Measurements from ENCODE around the gene MOB3B. TPM values are rescaled to one million over a fixed set of nuclear protein-coding genes. Genes with fewer than 3 reads are reported as not detected.

Gene MOB3B
- 0.08 TPM for polyA plus RNA-seq (2013, experiment 1 of 2; ENCODE audit: insufficient read length)
- polyA plus RNA-seq (2013, experiment 2 of 2; ENCODE audit: insufficient read length): 0.25 TPM

DNA sequence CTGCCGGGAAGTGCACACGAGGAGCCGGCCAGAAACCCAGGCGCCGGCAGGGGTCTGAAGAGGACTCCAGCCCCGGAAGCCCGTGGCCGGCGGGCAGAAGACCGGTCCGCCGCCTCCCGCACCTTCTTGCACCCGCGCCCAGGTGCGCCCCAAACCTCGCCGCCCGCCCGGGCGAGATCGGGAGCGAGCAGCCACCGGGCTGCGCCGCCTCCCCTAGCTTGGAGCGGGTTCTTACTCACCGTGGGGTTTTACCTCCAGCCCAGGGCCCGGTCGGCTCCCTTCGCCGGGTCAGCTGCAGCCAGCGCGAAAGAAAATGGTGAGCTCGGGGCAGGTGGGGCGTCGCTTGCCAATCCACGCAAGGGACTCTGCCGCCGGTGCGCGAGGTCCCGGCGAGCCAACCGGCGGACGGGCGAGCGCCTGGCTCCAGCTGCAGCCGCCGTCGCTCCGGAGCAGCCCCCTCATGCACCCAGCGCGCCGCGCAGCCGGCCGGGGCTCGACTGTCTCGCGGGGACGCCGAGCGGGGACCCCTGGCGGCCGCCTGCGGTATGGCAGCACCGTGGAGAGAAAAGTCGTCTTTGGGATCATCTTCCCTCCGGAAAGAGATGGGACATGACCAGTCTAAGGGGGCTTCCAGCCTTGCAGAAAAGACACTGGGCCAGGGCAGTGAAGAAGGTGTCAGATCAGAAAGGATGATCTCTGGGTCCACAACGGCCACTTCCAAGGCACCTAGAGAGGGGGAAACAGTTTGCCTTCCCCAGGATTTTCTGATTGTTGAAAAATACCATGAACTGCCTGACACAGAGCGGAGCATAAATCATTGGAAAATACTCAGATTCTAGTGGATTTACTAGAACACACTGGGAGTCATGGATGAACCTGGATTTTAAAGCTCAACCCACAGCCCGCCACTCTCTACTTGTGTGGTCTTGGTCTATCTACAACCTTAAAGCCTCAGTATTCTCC is at the start of gene MOB3B:
MOB3B (minus strand) TSS at position 499 of the 963 bp plus-strand sequence. CDS start 74,264 bp downstream, outside the sequence.
- peak; percentile 65 for DNase-seq

- DNase-seq: peak; percentile 98
These were observed 44.3 kb upstream of the MOB3B start for GRCh38 chr9:27573634-27574590.

DNA sequence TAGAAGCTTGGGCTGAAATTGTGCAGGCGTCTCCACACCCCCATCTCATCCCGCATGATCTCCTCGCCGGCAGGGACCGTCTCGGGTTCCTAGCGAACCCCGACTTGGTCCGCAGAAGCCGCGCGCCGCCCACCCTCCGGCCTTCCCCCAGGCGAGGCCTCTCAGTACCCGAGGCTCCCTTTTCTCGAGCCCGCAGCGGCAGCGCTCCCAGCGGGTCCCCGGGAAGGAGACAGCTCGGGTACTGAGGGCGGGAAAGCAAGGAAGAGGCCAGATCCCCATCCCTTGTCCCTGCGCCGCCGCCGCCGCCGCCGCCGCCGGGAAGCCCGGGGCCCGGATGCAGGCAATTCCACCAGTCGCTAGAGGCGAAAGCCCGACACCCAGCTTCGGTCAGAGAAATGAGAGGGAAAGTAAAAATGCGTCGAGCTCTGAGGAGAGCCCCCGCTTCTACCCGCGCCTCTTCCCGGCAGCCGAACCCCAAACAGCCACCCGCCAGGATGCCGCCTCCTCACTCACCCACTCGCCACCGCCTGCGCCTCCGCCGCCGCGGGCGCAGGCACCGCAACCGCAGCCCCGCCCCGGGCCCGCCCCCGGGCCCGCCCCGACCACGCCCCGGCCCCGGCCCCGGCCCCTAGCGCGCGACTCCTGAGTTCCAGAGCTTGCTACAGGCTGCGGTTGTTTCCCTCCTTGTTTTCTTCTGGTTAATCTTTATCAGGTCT is 43.5 kb upstream of the MOB3B start, which contains the start of gene C9orf72:
C9orf72 (minus strand) TSS at position 564 of the 716 bp plus-strand sequence. CDS start 6,361 bp downstream, outside the sequence.
- DNase-seq: peak; percentile 74

GRCh38 chr9:27572566-27572917 is 42.9 kb upstream of the MOB3B start:
- peak; percentile 46 for DNase-seq

- DNase-seq: no peak
These were observed 42.4 kb upstream of the MOB3B start for GRCh38 chr9:27572061-27572460.

- DNase-seq: no peak
These were observed 41.4 kb upstream of the MOB3B start for GRCh38 chr9:27571011-27571410.

GRCh38 chr9:27569406-27569805 is 39.8 kb upstream of the MOB3B start:
- peak; percentile 4 for DNase-seq

- DNase-seq: no peak
These were observed 36.5 kb upstream of the MOB3B start for GRCh38 chr9:27566118-27566517.

- no peak for DNase-seq
These were observed 36.1 kb upstream of the MOB3B start for GRCh38 chr9:27565696-27566095.

DNA sequence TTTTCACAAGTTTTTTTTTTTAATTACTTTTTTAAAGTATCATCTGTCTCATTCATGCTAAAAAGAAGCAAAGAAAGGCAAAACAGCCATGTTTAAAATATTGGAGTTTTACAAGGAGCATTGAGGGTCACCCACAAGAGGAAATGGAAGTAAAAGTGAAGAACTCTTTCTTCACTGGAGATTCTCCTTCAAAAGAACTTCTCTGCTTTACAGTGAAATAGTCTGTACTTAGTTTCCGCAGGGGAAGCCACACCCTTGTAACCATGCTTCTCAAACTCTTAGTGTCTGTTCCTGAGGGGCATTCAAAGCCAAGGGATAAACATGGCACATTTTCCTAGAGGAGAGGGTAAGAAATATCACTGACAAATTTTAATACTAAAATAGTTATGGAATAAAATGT is 35.1 kb upstream of the MOB3B start:
- no peak for DNase-seq

DNA sequence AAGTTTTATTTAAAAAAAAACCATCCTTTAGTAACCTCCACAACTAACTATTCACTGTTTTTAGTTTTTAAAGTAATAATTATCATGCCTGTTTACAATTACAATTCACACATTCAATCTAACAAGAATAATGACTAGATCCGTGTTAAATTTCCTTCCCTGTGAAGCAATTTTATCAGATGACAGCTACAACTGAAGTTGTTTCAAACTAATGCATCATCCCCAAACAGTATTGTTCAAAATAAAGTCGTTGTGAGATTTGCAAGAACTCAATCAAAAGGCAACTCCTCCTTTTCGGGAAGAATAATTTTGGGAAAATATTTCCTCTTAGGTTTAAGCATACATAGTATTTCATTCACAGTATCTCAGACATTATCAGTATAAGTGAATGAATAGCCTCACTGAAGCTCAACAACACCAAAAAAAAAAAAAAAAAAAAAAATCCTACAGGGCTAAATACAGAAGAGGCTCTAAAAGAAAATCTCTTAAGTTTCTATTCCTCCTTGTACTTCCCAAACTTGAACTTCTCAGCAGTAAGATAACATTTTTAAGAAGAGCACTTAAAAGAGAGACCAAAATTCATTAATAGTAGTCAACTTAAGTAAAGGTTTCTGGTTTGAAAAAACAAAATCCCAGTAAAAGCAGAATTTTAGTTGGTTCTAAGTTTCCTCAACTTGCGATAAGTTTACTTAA is 34.3 kb upstream of the MOB3B start:
- DNase-seq: no peak

DNA sequence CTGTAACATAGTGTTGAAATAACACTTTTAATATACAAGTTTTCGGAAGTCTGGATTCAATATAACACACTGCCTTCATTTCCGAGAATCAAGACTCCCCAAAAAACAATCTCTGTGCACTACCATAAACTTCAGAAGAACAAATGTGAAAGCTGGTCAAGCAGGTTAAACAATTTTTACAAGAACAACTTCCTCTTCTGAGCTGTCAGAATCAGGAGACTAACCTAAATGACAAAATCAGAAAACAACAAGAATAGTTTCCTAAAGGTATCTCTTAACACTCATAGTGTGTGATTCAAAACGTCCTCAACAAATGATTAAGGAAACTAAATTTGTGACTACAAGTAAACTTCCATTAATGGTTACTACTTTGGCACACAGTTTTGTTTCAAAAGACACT is 32.1 kb upstream of the MOB3B start:
- DNase-seq: no peak

DNA sequence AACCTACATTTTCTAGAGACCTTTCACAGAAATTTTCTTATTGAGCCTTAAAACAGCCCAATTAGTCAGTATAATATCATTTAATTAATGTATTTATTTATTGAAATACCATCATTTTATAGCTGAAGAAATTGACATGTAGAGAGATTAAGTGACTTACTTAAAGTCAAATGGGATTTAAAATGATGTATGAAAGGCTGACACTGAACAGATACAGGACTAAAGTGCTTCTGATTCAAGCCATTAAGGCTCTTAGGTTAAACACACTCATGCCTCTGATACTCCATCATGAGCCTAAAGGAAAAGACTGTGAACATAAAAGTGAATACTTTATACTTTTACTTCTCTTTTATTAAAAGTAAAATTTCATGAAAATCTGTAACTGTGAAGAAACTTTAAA is 30.8 kb upstream of the MOB3B start:
- no peak for DNase-seq

- DNase-seq: no peak
These were observed 28.7 kb upstream of the MOB3B start for GRCh38 chr9:27558307-27558706.

GRCh38 chr9:27556470-27556869 is 26.9 kb upstream of the MOB3B start:
- no peak for DNase-seq

DNA sequence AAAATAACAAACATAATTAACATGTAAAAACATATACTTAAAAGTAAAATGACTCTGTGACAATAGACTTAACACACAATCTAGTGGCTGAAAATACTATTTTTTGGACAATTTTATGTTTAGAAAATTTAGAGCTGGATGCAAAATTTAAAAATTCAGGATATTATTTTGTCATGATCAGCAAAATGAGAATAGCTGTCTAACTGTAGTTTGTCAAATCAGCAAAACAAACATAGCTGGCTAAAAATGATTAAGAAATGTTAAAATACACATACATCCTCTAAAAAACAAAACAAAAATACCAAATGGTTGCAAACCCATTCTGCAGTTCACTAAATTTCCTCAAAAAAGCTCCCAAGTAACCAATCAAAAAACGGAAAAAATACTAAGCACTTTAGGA is 25.1 kb upstream of the MOB3B start:
- DNase-seq: no peak

DNA sequence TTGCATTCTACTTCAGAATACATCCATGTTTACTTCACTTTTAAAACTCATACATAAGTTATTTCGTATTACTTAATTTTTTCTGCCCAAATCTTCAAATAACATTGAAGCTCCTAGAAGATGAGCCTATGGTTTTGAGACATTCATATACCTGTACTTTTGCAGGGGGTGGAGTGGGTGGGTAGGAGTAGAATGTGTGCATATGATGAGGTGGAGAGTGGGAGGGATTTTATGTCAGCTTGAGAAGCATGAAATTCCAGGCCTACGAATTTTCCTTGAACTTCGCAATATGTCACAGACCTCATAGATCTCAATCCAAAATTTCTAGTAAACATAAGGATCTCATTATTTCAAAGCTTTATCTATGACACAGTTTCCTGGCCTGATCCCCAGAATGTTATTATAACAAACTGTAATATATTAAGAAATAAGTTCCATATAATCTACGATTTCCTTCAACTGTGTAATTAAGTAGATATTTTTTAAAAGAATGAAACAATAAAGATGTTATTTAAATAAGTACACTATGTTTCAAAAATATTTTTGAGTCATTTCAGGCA is 19.7 kb upstream of the MOB3B start:
- peak; percentile 6 for DNase-seq

- peak; percentile 35 for DNase-seq
These were observed 18.6 kb upstream of the MOB3B start for GRCh38 chr9:27548055-27548741.

DNA sequence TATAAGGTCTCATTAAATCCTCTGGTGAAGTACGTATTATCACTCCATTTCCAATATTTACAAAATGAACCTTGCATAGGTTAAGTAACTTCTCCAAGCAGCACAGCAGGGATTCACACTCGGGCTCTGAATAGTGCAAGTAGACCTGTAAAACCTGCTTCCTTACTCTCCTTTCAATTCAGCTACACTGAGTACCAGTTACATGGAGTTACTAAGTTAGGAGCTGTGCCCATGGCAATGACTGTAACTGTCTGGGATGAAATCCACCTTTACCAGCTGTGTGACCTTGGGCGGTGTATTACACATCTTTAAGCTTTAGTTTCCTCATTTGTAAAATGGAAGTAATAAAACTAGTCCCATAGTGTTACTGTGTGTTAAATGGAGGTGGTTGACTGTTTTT is 15.9 kb upstream of the MOB3B start:
- no peak for DNase-seq

GRCh38 chr9:27542508-27542907 is 12.9 kb upstream of the MOB3B start:
- no peak for DNase-seq

DNA sequence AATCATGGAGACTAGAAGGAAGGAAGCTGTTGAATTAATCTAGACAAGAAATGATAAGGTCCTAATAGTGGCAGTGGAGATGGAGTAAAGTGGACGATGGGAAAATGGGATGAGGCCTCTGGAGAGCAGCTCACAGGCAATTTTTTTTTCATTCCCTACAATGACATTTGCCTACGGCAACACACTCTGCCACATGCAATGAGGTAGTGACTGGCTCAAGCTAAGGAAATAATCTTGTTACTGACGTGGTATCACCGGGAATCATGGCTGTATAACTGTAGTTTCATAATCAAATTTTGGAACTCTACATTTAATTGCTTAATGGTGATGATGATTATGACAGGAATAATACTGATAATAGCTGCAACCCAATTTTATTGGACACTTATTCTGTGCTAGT is 12.1 kb upstream of the MOB3B start:
- no peak for DNase-seq
